ENCODE measurements around the gene VEGFA.
A peak's percentile ranks its signal among the peaks of the same experiment; 100 is the strongest.

The VEGFA gene

GRCh38 chr6:43773050-43773979 lies 3.3 kb downstream of the VEGFA start:
- Histone ChIP-seq H3K4me1 (ENCODE audit: control insufficient read depth in 5 of 5, insufficient read depth in 5 of 5, low read length in 5 of 5) (peaks cover 9 to 82% (median 65%) of the 10 kb centered on the region in 5 donors), H3K9me3 (ENCODE audit: control insufficient read depth in 5 of 5, low read length in 5 of 5) (no peaks in the 10 kb centered on the region), H3K9ac (ENCODE audit: low read length in 5 of 5) (peak overlapping the region; percentile 85 to 97 (median 95)), H3K4me3 (ENCODE audit: low read depth in 1 of 5, low read length in 5 of 5) (peak overlapping the region; percentile 82 to 93 (median 91)), H3K27me3 (ENCODE audit: control insufficient read depth in 5 of 5, insufficient read depth in 4 of 5, low read length in 5 of 5) (no peaks in the 10 kb centered on the region), H3K36me3 (ENCODE audit: control insufficient read depth in 5 of 5, insufficient read depth in 5 of 5, low read length in 5 of 5) (peaks cover 0 to 26% (median 23%) of the 10 kb centered on the region in 5 donors), H3K27ac (ENCODE audit: low read depth, low read length) (peak overlapping the region; percentile 96)

GRCh38 chr6:43773980-43774775 lies 4.2 kb downstream of the VEGFA start:
- Histone ChIP-seq H3K9me3 (ENCODE audit: control insufficient read depth in 5 of 5, low read length in 5 of 5) (no peaks in the 10 kb centered on the region), H3K4me1 (ENCODE audit: control insufficient read depth in 5 of 5, insufficient read depth in 5 of 5, low read length in 5 of 5) (peaks cover 6 to 78% (median 57%) of the 10 kb centered on the region in 5 donors), H3K27me3 (ENCODE audit: control insufficient read depth in 5 of 5, insufficient read depth in 4 of 5, low read length in 5 of 5) (no peaks in the 10 kb centered on the region), H3K36me3 (ENCODE audit: control insufficient read depth in 5 of 5, insufficient read depth in 5 of 5, low read length in 5 of 5) (peaks cover 3 to 35% (median 32%) of the 10 kb centered on the region in 5 donors), H3K4me3 (ENCODE audit: low read depth in 1 of 5, low read length in 5 of 5) (peak overlapping the region; percentile 82 to 93 (median 91)), H3K9ac (ENCODE audit: low read length in 5 of 5) (peak overlapping the region; percentile 31 to 97 (median 95)), H3K27ac (ENCODE audit: low read depth, low read length) (peak overlapping the region; percentile 96)

GRCh38 chr6:43774776-43775534 lies 4.9 kb downstream of the VEGFA start:
- H3K9ac ChIP-seq (ENCODE audit: low read length in 5 of 5), result peak overlapping the region in 4 of 5 donors; percentile 57 to 97 (median 96)
- H3K27me3 ChIP-seq (ENCODE audit: control insufficient read depth in 5 of 5, insufficient read depth in 4 of 5, low read length in 5 of 5), result no peaks in the 10 kb centered on the region
- peak overlapping the region; percentile 96 for H3K27ac ChIP-seq (ENCODE audit: low read depth, low read length)
- no peaks in the 10 kb centered on the region for H3K9me3 ChIP-seq (ENCODE audit: control insufficient read depth in 5 of 5, low read length in 5 of 5)
- peaks cover 3 to 43% (median 40%) of the 10 kb centered on the region in 5 donors for H3K36me3 ChIP-seq (ENCODE audit: control insufficient read depth in 5 of 5, insufficient read depth in 5 of 5, low read length in 5 of 5)
- peak overlapping the region; percentile 82 to 93 (median 91) for H3K4me3 ChIP-seq (ENCODE audit: low read depth in 1 of 5, low read length in 5 of 5)
- peaks cover 7 to 71% (median 54%) of the 10 kb centered on the region in 5 donors for H3K4me1 ChIP-seq (ENCODE audit: control insufficient read depth in 5 of 5, insufficient read depth in 5 of 5, low read length in 5 of 5)

GRCh38 chr6:43775535-43775885 lies 5.5 kb downstream of the VEGFA start:
- Histone ChIP-seq H3K36me3 (ENCODE audit: control insufficient read depth in 5 of 5, insufficient read depth in 5 of 5, low read length in 5 of 5) (peaks cover 3 to 48% (median 44%) of the 10 kb centered on the region in 5 donors), H3K9ac (ENCODE audit: low read length in 5 of 5) (peak overlapping the region in 2 of 5 donors; percentile 50 to 97), H3K4me1 (ENCODE audit: control insufficient read depth in 5 of 5, insufficient read depth in 5 of 5, low read length in 5 of 5) (peaks cover 7 to 65% (median 54%) of the 10 kb centered on the region in 5 donors), H3K27me3 (ENCODE audit: control insufficient read depth in 5 of 5, insufficient read depth in 4 of 5, low read length in 5 of 5) (no peaks in the 10 kb centered on the region), H3K9me3 (ENCODE audit: control insufficient read depth in 5 of 5, low read length in 5 of 5) (no peaks in the 10 kb centered on the region), H3K27ac (ENCODE audit: low read depth, low read length) (peak overlapping the region; percentile 96), H3K4me3 (ENCODE audit: low read depth in 1 of 5, low read length in 5 of 5) (peak overlapping the region in 1 of 5 donors; percentile 82)

- peak overlapping the region; percentile 96 for H3K27ac ChIP-seq (ENCODE audit: low read depth, low read length)
- H3K27me3 ChIP-seq (ENCODE audit: control insufficient read depth in 5 of 5, insufficient read depth in 4 of 5, low read length in 5 of 5), result no peaks in the 10 kb centered on the region
- H3K9me3 ChIP-seq (ENCODE audit: control insufficient read depth in 5 of 5, low read length in 5 of 5), result no peaks in the 10 kb centered on the region
- H3K9ac ChIP-seq (ENCODE audit: low read length in 5 of 5), result no peak overlapping the region
- no peak overlapping the region for H3K4me3 ChIP-seq (ENCODE audit: low read depth in 1 of 5, low read length in 5 of 5)
- peaks cover 3 to 56% (median 50%) of the 10 kb centered on the region in 5 donors for H3K36me3 ChIP-seq (ENCODE audit: control insufficient read depth in 5 of 5, insufficient read depth in 5 of 5, low read length in 5 of 5)
- H3K4me1 ChIP-seq (ENCODE audit: control insufficient read depth in 5 of 5, insufficient read depth in 5 of 5, low read length in 5 of 5), result peaks cover 7 to 62% (median 59%) of the 10 kb centered on the region in 5 donors
These were observed 6.2 kb downstream of the VEGFA start for GRCh38 chr6:43776115-43776798.

GRCh38 chr6:43776799-43777776 lies 7.1 kb downstream of the VEGFA start:
- peak overlapping the region in 1 of 5 donors; percentile 9 for H3K9ac ChIP-seq (ENCODE audit: low read length in 5 of 5)
- no peaks in the 10 kb centered on the region for H3K9me3 ChIP-seq (ENCODE audit: control insufficient read depth in 5 of 5, low read length in 5 of 5)
- peaks cover 3 to 64% (median 58%) of the 10 kb centered on the region in 5 donors for H3K36me3 ChIP-seq (ENCODE audit: control insufficient read depth in 5 of 5, insufficient read depth in 5 of 5, low read length in 5 of 5)
- peak overlapping the region; percentile 96 for H3K27ac ChIP-seq (ENCODE audit: low read depth, low read length)
- peak overlapping the region in 1 of 5 donors; percentile 1 for H3K4me3 ChIP-seq (ENCODE audit: low read depth in 1 of 5, low read length in 5 of 5)
- H3K4me1 ChIP-seq (ENCODE audit: control insufficient read depth in 5 of 5, insufficient read depth in 5 of 5, low read length in 5 of 5), result peaks cover 7 to 59% (median 53%) of the 10 kb centered on the region in 5 donors
- no peaks in the 10 kb centered on the region for H3K27me3 ChIP-seq (ENCODE audit: control insufficient read depth in 5 of 5, insufficient read depth in 4 of 5, low read length in 5 of 5)

GRCh38 chr6:43778131-43778855 lies 8.3 kb downstream of the VEGFA start:
- Histone ChIP-seq H3K4me1 (ENCODE audit: control insufficient read depth in 5 of 5, insufficient read depth in 5 of 5, low read length in 5 of 5) (peaks cover 7 to 47% (median 41%) of the 10 kb centered on the region in 5 donors), H3K27me3 (ENCODE audit: control insufficient read depth in 5 of 5, insufficient read depth in 4 of 5, low read length in 5 of 5) (no peaks in the 10 kb centered on the region), H3K9ac (ENCODE audit: low read length in 5 of 5) (no peak overlapping the region), H3K9me3 (ENCODE audit: control insufficient read depth in 5 of 5, low read length in 5 of 5) (no peaks in the 10 kb centered on the region), H3K4me3 (ENCODE audit: low read depth in 1 of 5, low read length in 5 of 5) (no peak overlapping the region), H3K36me3 (ENCODE audit: control insufficient read depth in 5 of 5, insufficient read depth in 5 of 5, low read length in 5 of 5) (peaks cover 3 to 76% (median 70%) of the 10 kb centered on the region in 5 donors), H3K27ac (ENCODE audit: low read depth, low read length) (peak overlapping the region; percentile 41)

All from subcutaneous abdominal adipose tissue (tissue), 5 donors.